Esophagus squamous epithelium (tissue), 4 donors: ENCODE data around the gene GAPDHS.

Source experiments
- POLR2A ChIP-seq, 4 donors: fragments of 450-650 bp; IDR thresholded peaks; one replicate each; pipeline ENCODE4 v1.6.1; 2017; ENCODE audit warnings: antibody characterized with exemption in 4 of 4, mild to moderate bottlenecking in 4 of 4, moderate library complexity in 3 of 4
- TF ChIP-seq, protein P1 (sequence below), 6 experiments: fragments of 450-650 bp in 4 of 6; fragments of 200-600 bp in 2 of 6; sonication (generic) in 2 of 6; IDR thresholded peaks; one replicate each; pipeline ENCODE4 v1.5.1; 2016 to 2019; ENCODE audit warnings: antibody characterized with exemption in 6 of 6, mild to moderate bottlenecking in 4 of 6, moderate library complexity in 4 of 6

DNA sequence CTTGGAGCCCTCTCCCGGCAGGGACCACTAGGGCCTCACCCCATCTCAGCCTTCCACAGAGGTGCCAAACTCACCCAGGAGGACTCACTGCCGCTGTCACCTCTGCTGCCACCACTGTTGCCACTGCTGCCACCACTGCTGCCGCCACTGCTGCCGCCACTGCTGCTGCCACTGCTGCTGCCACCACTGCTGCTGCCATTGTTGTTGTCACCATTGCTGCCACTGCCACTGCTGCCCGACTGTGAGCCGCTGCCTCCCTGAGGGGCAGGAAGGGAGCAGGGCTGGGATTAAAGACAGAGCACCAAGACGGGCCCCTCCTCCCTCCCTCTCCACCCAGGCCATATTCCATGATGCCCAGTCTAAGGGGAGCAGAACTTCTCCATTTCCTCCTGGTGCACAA lies 21.9 kb upstream of the GAPDHS start:
- no peak for TF ChIP-seq POLR2A (IDR thresholded peaks at IDR 0.05)
- TF ChIP-seq, protein P1, sequence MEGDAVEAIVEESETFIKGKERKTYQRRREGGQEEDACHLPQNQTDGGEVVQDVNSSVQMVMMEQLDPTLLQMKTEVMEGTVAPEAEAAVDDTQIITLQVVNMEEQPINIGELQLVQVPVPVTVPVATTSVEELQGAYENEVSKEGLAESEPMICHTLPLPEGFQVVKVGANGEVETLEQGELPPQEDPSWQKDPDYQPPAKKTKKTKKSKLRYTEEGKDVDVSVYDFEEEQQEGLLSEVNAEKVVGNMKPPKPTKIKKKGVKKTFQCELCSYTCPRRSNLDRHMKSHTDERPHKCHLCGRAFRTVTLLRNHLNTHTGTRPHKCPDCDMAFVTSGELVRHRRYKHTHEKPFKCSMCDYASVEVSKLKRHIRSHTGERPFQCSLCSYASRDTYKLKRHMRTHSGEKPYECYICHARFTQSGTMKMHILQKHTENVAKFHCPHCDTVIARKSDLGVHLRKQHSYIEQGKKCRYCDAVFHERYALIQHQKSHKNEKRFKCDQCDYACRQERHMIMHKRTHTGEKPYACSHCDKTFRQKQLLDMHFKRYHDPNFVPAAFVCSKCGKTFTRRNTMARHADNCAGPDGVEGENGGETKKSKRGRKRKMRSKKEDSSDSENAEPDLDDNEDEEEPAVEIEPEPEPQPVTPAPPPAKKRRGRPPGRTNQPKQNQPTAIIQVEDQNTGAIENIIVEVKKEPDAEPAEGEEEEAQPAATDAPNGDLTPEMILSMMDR (IDR thresholded peaks at IDR 0.05), result no peak
